Fibroblast of pulmonary artery (primary cell): ENCODE data around the gene OSR1.

Experiments
- DNase-seq: peaks from one replicate; pipeline ENCODE4 v3.0.0-alpha.2; 2010; ENCODE audit warnings: low read depth
- H3K4me3 ChIP-seq: replicated peaks from 2 replicates; pipeline ENCODE4 v1.5.1; 2011; ENCODE audit warnings: low read depth, mild to moderate bottlenecking, control low read depth, low read length, moderate library complexity
- TF ChIP-seq, protein P1 (sequence below): IDR thresholded peaks from 2 replicates; pipeline ENCODE4 v1.5.1; 2011; ENCODE audit warnings: mild to moderate bottlenecking, control low read depth, low read length, inconsistent platforms; ENCODE audit errors: missing control alignments

The OSR1 gene

DNA sequence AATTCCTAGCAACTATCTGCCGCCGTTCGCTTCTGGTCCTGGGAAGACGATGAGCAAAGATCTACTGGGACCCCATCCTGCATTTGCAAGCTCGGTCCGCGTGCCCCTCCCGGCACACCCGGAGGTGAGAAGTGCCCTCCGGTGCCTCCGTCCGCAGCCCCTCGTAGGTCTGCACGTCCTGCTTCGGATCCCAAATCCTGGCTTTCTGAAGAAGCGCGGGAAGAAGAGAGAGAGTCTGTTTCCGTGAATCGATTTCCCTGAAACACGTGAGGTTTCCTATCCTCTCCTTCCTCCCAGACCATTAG, 5.0 kb upstream of the OSR1 start:
- TF ChIP-seq, protein P1, sequence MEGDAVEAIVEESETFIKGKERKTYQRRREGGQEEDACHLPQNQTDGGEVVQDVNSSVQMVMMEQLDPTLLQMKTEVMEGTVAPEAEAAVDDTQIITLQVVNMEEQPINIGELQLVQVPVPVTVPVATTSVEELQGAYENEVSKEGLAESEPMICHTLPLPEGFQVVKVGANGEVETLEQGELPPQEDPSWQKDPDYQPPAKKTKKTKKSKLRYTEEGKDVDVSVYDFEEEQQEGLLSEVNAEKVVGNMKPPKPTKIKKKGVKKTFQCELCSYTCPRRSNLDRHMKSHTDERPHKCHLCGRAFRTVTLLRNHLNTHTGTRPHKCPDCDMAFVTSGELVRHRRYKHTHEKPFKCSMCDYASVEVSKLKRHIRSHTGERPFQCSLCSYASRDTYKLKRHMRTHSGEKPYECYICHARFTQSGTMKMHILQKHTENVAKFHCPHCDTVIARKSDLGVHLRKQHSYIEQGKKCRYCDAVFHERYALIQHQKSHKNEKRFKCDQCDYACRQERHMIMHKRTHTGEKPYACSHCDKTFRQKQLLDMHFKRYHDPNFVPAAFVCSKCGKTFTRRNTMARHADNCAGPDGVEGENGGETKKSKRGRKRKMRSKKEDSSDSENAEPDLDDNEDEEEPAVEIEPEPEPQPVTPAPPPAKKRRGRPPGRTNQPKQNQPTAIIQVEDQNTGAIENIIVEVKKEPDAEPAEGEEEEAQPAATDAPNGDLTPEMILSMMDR = no peak
- H3K4me3 ChIP-seq = peak overlapping the region; percentile 76
- no peak for DNase-seq

DNA sequence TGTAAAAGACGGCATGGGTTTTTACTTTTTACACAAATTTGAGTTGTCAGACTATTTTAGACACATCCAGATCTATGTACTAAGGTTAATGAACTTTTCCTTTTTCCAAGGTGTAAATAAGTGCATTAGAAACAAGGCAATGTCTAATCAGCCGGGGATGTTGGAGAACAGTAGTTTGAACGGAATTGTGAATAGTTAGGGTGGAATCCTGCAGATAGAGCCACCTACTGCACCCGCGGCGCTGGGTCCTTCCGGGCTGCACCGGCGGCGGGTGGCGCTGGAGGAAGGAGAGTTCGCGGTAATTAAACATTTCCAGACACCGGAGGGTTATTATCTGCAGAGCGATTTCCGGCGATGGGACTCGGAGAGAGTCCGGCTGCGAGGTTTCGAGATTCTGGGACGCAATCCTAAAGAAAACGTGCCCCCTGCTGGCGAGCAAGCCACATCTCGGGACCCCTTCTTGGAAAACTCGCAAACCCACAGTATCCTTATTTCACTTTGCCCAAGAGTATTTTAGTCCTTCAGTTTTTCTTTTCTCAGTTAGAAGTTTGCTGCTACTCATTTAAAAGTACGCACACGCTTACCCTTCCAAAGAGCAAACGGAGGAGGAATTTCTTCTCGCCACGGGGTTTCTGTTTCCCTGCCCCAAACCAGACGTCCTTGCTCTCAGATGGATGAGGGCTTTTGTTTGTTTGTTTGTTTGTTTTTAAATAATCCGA, 4.5 kb upstream of the OSR1 start:
- DNase-seq = peak; percentile 88
- TF ChIP-seq, protein P1 = peak; percentile 82
- H3K4me3 ChIP-seq = peak overlapping the region; percentile 76

DNA sequence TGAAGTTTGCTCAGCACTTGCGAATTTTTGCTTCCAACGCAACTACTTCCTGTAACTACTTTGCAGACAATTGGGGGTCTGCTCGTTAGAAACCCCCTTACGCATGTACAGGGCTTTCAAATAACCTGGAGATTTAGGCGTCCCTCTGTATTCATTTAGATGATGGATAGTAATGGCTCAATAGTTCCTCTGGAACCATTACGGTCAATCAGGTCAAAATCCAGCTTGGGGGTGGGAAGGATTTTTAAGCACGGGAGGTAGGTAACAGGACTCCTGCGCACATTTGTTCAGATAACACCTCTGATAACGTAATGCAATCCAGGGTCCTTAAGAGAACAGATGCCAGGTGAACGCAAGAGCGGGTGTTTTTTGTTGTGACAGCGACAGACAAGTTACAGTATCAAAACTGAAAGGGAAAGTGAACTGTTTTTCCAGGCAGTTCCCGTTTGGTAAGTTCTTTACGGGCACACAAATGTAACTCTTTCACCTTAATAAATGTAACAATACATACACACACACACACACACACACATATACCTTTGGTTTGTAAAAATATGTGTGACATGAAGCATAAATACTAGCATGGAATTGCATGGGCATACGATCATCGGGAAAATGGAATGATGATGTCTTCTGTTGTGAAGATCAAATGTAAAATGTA, 3.8 kb upstream of the OSR1 start:
- TF ChIP-seq, protein P1 = no peak
- H3K4me3 ChIP-seq = peak overlapping the region; percentile 76
- DNase-seq = no peak

DNA sequence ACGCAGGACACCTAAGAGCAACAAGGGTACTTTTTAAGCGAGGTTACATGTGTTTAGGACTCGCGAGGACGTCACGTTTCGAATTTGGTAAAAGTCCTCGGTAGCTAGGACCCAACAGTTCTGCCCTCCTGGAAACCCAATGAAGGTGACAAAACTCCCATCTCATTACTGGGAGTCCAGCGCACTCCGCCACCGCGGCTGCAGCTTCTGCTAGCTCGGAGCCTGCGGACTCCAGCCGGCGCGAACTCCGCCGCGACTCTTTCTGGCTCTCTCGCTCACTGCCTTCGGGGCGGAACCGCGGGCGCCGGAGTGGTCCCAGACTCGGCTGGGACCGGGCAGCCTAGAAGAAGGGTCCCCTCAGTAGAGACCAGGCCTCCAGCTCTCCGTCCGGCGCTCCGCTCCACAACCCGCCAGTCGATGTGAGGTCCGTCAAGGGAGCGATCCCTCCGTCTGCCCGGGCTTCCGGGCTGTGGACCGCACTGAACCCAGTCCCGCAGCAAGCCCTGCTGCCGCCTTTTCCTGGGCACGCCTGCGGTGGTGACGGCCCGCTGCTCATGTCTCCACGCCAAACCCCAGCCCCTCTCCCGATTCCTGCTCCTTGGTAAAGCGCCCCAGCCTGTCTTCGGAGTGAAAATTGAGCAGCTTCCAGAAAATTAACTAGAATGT, 3.0 kb upstream of the OSR1 start:
- peak overlapping the region; percentile 76 for H3K4me3 ChIP-seq
- DNase-seq = no peak
- TF ChIP-seq, protein P1 = no peak

DNA sequence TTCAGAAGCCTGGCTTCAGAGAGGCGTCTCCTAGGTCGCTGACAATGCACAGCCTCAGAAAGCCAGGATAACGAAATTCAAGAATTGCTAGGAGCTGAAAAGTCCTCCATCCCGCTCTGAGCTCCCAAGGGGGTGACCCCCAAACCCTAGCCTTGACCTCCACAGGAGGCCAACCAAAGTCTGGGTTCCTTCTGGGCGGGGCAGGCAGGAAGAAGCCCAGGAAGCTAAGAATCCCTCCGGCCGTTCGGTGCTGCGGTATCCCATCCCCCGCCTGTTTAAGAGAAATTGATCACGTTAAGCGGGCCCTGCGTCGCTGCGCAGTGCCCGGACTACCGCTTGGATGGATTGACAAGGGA, 2.5 kb upstream of the OSR1 start:
- TF ChIP-seq, protein P1 = no peak
- DNase-seq = no peak
- H3K4me3 ChIP-seq = peak overlapping the region; percentile 76

DNA sequence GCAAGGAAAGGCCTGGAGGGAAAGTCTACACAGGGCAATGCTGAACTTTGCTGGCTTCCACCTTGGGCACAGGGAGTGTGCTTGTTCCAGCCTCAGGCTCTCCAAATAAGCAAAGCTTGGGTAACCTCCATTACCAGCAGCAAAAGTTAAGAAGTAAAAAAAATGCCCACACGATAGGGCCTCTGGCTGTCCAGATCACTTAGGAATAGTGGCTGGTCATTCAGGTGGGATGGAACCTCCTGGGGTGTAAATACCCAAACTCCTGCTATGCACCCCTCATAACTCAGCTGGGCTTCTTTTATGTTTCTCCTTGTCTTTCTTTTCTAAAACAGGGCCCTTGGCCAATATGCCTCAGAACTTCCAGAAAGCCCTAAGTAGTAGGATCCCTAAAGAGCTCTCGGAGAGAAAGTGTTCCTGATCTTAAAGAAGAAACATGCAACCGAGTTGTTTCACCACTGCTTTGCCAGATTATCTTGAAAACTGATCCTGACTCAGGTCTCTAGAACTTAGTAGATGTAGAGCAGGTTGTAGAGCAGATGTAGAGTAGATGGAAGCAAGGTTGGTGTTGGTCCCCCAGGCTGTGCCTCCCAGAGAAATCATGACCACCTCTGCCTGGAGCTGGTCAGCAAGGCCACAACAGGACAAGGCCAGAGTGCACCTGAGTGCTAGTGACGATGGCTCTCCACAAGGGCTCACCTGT, 2.0 kb upstream of the OSR1 start:
- TF ChIP-seq, protein P1 = no peak
- H3K4me3 ChIP-seq = no peak overlapping the region
- DNase-seq = no peak
